Mesothelial cell of epicardium (in vitro differentiated cells): ENCODE measurements around the gene FBLL1. TPM values are rescaled to one million over a fixed set of nuclear protein-coding genes. Genes with fewer than 3 reads are reported as not detected.
"Not testable (repeated sequence)": the region's sequence is repeated elsewhere in the genome, so short reads cannot be mapped to it uniquely, and the experiment has no call there.

Experiments used
- DNase-seq, 2 experiments: peaks; one replicate each; pipeline ENCODE4 v3.0.0; 2021; ENCODE audit warnings: low spot score in 2 of 2; ENCODE audit not compliant: unreplicated experiment in 2 of 2
- H3K27ac Mint-ChIP-seq: 2 replicates; pipeline ENCODE4 v1.8.0; 2021; ENCODE audit warnings: mixed read lengths
- H3K27me3 Mint-ChIP-seq: 2 replicates; pipeline ENCODE4 v1.8.0; 2021; ENCODE audit warnings: low read depth, mixed read lengths
- H3K36me3 Mint-ChIP-seq: 2 replicates; pipeline ENCODE4 v1.8.0; 2021; ENCODE audit warnings: mixed read lengths
- H3K4me1 Mint-ChIP-seq: 2 replicates; pipeline ENCODE4 v1.8.0; 2021; ENCODE audit warnings: mixed read lengths
- H3K4me3 Mint-ChIP-seq: 2 replicates; pipeline ENCODE4 v1.8.0; 2021; ENCODE audit warnings: mild to moderate bottlenecking, moderate library complexity, mixed read lengths
- H3K9me3 Mint-ChIP-seq: 2 replicates; pipeline ENCODE4 v1.8.0; 2021; ENCODE audit warnings: mixed read lengths
- CTCF ChIP-seq: fragments of 200-600 bp; sonication (generic); IDR thresholded peaks from one replicate; pipeline ENCODE4 v1.5.0; 2021; ENCODE audit warnings: antibody characterized with exemption; ENCODE audit not compliant: unreplicated experiment
- total RNA-seq: library from RNA; stranded (reverse); gene quantifications from 3 replicates; pipeline ENCODE4 v1.2.1, GENCODE V29; 2021

The FBLL1 gene
- total RNA-seq, 1 donor from 2014 or later, result 0.80 TPM

GRCh38 chr5:168562279-168562678, 33.2 kb downstream of the FBLL1 start:
- H3K36me3 Mint-ChIP-seq, result peaks cover 29% of the 10 kb centered on the region
- no peak overlapping the region for H3K27ac Mint-ChIP-seq
- H3K9me3 Mint-ChIP-seq, result no peaks in the 10 kb centered on the region
- no peaks in the 10 kb centered on the region for H3K4me1 Mint-ChIP-seq
- DNase-seq, result no peak
- H3K4me3 Mint-ChIP-seq, result no peak overlapping the region
- TF ChIP-seq CTCF, result no peak
- H3K27me3 Mint-ChIP-seq, result no peaks in the 10 kb centered on the region

DNA sequence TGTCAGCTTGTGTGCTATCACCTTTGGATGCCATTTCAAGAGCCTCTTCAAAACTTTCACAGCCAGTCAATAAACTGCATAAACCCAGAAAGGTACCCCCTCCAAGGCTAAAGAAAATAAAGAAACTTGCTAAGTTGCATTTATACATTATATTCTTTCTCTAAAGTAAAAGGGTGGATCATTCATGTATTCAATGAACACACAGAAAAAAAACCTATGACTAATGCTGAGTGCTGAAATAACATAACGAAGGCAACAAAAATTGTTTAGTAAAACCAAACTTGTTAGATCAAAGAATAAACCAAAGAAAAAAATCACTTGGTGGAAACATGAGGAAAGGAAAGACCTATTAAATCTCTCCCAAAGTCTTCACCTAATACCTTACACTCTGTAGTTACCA, 34.9 kb downstream of the FBLL1 start:
- H3K27me3 Mint-ChIP-seq, result no peaks in the 10 kb centered on the region
- no peaks in the 10 kb centered on the region for H3K9me3 Mint-ChIP-seq
- no peak for TF ChIP-seq CTCF
- H3K27ac Mint-ChIP-seq, result peak overlapping the region; percentile 43
- H3K4me3 Mint-ChIP-seq, result no peak overlapping the region
- peaks cover 32% of the 10 kb centered on the region for H3K36me3 Mint-ChIP-seq
- DNase-seq, result no peak
- no peaks in the 10 kb centered on the region for H3K4me1 Mint-ChIP-seq

- Mint-ChIP-seq H3K36me3 (peaks cover 42% of the 10 kb centered on the region), H3K27me3 (no peaks in the 10 kb centered on the region), H3K9me3 (peaks cover 4% of the 10 kb centered on the region), H3K4me1 (peaks cover 7% of the 10 kb centered on the region), H3K27ac (no peak overlapping the region), H3K4me3 (no peak overlapping the region)
- DNase-seq, result no peak
- TF ChIP-seq CTCF, result no peak
Measured at GRCh38 chr5:168568738-168569137, 39.6 kb downstream of the FBLL1 start.

GRCh38 chr5:168570490-168571328, 41.6 kb downstream of the FBLL1 start:
- Mint-ChIP-seq H3K9me3 (peaks cover 4% of the 10 kb centered on the region), H3K27me3 (no peaks in the 10 kb centered on the region), H3K4me1 (peaks cover 13% of the 10 kb centered on the region), H3K27ac (peak overlapping the region; percentile 34), H3K4me3 (no peak overlapping the region), H3K36me3 (peaks cover 40% of the 10 kb centered on the region)
- TF ChIP-seq CTCF, result no peak
- DNase-seq, result no peak

- H3K27me3 Mint-ChIP-seq, DNase-seq, H3K27ac Mint-ChIP-seq, H3K4me3 Mint-ChIP-seq, H3K9me3 Mint-ChIP-seq: not testable (repeated sequence)
- peaks cover 33% of the 10 kb centered on the region for H3K4me1 Mint-ChIP-seq
- peaks cover 26% of the 10 kb centered on the region for H3K36me3 Mint-ChIP-seq
Measured at GRCh38 chr5:168573663-168574062, 44.6 kb downstream of the FBLL1 start.

GRCh38 chr5:168574156-168574555, 45.1 kb downstream of the FBLL1 start:
- Mint-ChIP-seq H3K4me1 (peaks cover 33% of the 10 kb centered on the region), H3K36me3 (peaks cover 25% of the 10 kb centered on the region)
- H3K27ac Mint-ChIP-seq, H3K27me3 Mint-ChIP-seq, H3K4me3 Mint-ChIP-seq, DNase-seq, H3K9me3 Mint-ChIP-seq: not testable (repeated sequence)
